OCI-LY1 (cell line): ENCODE results near the gene ANTXR1.

Experiments
- CTCF ChIP-seq: fragments of 200-600 bp; sonication (generic), shearing (Covaris generic); IDR thresholded peaks from 2 replicates; pipeline ENCODE4 v1.5.1; 2017; ENCODE audit warnings: mild to moderate bottlenecking, antibody characterized with exemption, low read length, moderate library complexity, mixed read lengths
- EZH2 ChIP-seq: fragments of 200-600 bp; sonication (generic), shearing (Covaris generic); IDR thresholded peaks from 2 replicates; pipeline ENCODE4 v1.8.0; 2017; ENCODE audit warnings: borderline replicate concordance, mixed run types, mild to moderate bottlenecking, antibody characterized with exemption, low read length, moderate library complexity, mixed read lengths

GRCh38 chr2:69291721-69292120 is 278.7 kb downstream of the ANTXR1 start:
- TF ChIP-seq CTCF = no peak
- TF ChIP-seq EZH2 = no peak
